ENCODE results near the gene TTLL7. TPM values are rescaled to one million over a fixed set of nuclear protein-coding genes. Genes with fewer than 3 reads are reported as not detected.

The TTLL7 gene
- total RNA-seq, 2 donors from 2014 or later, result 4.1 to 5.0 TPM

DNA sequence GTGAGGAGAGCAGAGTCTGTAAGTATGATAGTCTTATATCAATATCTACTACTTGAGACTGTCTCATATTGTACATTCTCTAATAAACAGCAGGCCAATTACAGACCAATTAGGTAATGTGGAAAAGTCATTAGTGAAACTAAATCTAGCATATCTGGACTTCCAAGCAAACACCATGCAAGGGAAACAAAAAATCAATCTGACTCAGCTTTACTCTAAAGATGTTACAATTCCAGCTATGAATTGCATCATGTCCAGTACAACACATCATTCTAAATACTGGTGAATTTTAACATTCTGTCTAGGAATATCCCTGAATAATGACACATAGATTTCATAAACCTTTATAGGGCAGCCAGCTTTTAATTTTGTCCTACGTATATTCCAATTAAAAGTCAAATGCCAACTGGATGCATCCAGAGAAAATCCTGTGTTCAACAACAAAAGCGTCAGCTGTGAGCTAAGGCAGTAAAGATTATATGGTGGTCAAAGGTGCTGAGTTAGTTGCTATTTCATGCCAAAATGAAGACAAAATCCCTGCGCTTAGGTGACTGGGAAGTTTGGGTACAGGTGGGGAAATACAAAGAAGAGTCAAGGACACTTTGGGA lies 159.3 kb downstream of the TTLL7 start:
- no peaks in the 10 kb centered on the region for H3K36me3 ChIP-seq
- H3K27ac ChIP-seq, result no peak overlapping the region
- no peak overlapping the region for H3K9ac ChIP-seq (ENCODE audit: low read depth in 2 of 2, low read length in 2 of 2)
- intact Hi-C loops (cut with DNase I), result no loop called here
- no peak overlapping the region for H3K4me3 ChIP-seq
- DNase-seq, result no peak
- H3K4me1 ChIP-seq, result no peaks in the 10 kb centered on the region
- no peaks in the 10 kb centered on the region for H3K9me3 ChIP-seq
- no peaks in the 10 kb centered on the region for H3K27me3 ChIP-seq
- TF ChIP-seq, protein P1, sequence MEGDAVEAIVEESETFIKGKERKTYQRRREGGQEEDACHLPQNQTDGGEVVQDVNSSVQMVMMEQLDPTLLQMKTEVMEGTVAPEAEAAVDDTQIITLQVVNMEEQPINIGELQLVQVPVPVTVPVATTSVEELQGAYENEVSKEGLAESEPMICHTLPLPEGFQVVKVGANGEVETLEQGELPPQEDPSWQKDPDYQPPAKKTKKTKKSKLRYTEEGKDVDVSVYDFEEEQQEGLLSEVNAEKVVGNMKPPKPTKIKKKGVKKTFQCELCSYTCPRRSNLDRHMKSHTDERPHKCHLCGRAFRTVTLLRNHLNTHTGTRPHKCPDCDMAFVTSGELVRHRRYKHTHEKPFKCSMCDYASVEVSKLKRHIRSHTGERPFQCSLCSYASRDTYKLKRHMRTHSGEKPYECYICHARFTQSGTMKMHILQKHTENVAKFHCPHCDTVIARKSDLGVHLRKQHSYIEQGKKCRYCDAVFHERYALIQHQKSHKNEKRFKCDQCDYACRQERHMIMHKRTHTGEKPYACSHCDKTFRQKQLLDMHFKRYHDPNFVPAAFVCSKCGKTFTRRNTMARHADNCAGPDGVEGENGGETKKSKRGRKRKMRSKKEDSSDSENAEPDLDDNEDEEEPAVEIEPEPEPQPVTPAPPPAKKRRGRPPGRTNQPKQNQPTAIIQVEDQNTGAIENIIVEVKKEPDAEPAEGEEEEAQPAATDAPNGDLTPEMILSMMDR (IDR thresholded peaks at IDR 0.05), result no peak

DNA sequence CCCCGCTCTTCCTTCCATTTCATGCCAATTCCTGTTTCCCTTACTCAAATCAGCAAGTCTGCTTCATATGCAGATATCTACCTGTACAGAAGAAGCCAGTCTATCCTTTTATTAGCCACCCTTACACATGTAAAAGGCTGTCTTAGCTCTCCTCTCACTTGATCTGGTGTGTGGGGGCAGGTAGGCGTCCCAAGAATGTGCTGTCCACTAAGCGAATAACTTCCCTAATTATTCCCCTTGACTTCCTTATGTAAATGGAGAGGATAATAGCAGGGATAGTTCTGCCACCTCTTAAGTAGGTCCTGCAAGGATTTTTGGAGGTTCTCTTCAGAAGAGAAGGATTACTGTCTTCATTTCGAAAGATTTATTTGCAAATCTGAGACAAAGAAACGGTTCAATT lies 160.4 kb downstream of the TTLL7 start:
- no peak overlapping the region for H3K27ac ChIP-seq
- no peaks in the 10 kb centered on the region for H3K36me3 ChIP-seq
- no peak for DNase-seq
- H3K9me3 ChIP-seq, result no peaks in the 10 kb centered on the region
- no peak overlapping the region for H3K9ac ChIP-seq (ENCODE audit: low read depth in 2 of 2, low read length in 2 of 2)
- TF ChIP-seq, protein P1 (IDR thresholded peaks at IDR 0.05), result no peak
- intact Hi-C loops (cut with DNase I), result no loop called here
- no peaks in the 10 kb centered on the region for H3K4me1 ChIP-seq
- no peaks in the 10 kb centered on the region for H3K27me3 ChIP-seq
- H3K4me3 ChIP-seq, result no peak overlapping the region

- Histone ChIP-seq H3K9ac (ENCODE audit: low read depth in 2 of 2, low read length in 2 of 2) (no peak overlapping the region), H3K36me3 (no peaks in the 10 kb centered on the region), H3K4me1 (no peaks in the 10 kb centered on the region), H3K4me3 (no peak overlapping the region), H3K27ac (no peak overlapping the region), H3K27me3 (no peaks in the 10 kb centered on the region), H3K9me3 (no peaks in the 10 kb centered on the region)
- intact Hi-C loops (cut with DNase I), result no loop called here
- DNase-seq, result no peak
- TF ChIP-seq, protein P1 (IDR thresholded peaks at IDR 0.05), result no peak
These were observed 162.4 kb downstream of the TTLL7 start for GRCh38 chr1:83836543-83836942.

DNA sequence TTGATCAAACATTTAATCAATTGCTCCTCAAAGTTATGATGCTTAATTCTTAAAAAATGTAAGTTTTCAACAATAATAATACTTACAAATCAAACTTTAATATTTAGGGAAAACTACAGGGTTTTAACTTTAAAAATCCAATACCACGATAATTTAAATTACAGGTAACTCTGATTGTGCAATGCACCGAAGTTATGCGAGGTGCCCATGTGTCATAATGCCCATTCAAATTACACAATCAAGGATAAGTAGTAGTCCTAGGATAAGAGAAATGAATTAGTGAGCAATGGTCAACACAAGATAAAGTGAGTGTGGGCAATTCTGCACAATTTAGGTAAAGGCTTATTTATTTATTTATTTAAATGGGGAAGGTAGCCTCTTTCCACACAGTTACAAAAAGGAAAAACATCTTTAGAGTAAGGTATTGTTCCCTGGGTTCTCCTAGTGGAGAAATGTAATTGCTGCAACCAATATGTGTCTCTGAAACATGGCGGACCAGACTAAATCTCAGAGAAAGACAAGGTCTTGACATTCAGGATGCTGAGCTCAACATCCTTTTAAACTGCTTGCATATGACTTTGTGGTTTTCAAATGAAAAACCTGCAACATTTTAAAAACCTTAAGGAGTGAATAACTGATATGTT lies 164.2 kb downstream of the TTLL7 start:
- Histone ChIP-seq H3K27ac (no peak overlapping the region), H3K9me3 (no peaks in the 10 kb centered on the region), H3K9ac (ENCODE audit: low read depth in 2 of 2, low read length in 2 of 2) (no peak overlapping the region), H3K4me3 (no peak overlapping the region), H3K36me3 (no peaks in the 10 kb centered on the region), H3K27me3 (no peaks in the 10 kb centered on the region), H3K4me1 (no peaks in the 10 kb centered on the region)
- intact Hi-C loops (cut with DNase I), result no loop called here
- TF ChIP-seq, protein P1 (IDR thresholded peaks at IDR 0.05), result no peak
- no peak for DNase-seq

GRCh38 chr1:83832194-83832593 lies 166.7 kb downstream of the TTLL7 start:
- TF ChIP-seq, protein P1 (IDR thresholded peaks at IDR 0.05), result no peak

More at GRCh38 chr1:83832194-83832593, 166.7 kb downstream of the TTLL7 start:
- no peak for DNase-seq
- no peak overlapping the region for H3K27ac ChIP-seq
- H3K4me3 ChIP-seq, result no peak overlapping the region
- intact Hi-C loops (cut with DNase I), result no loop called here
- H3K9ac ChIP-seq (ENCODE audit: low read depth in 2 of 2, low read length in 2 of 2), result no peak overlapping the region
- no peaks in the 10 kb centered on the region for H3K4me1 ChIP-seq
- no peaks in the 10 kb centered on the region for H3K9me3 ChIP-seq
- no peaks in the 10 kb centered on the region for H3K36me3 ChIP-seq
- H3K27me3 ChIP-seq, result no peaks in the 10 kb centered on the region

Measured in colonic mucosa (tissue), 4 donors.